Hepatic stellate cell (primary cell): ENCODE data around the gene IPPK.

ENCODE experiments used
- DNase-seq: peaks from one replicate; pipeline ENCODE4 v3.0.0; 2011; ENCODE audit warnings: low spot score

The IPPK gene

GRCh38 chr9:92685022-92685421, 15.1 kb upstream of the IPPK start:
- no peak for DNase-seq

- no peak for DNase-seq
Measured at GRCh38 chr9:92682269-92682668, 12.3 kb upstream of the IPPK start.

GRCh38 chr9:92680166-92681119, 10.5 kb upstream of the IPPK start:
- DNase-seq, result no peak

GRCh38 chr9:92679413-92680165, 9.7 kb upstream of the IPPK start:
- no peak for DNase-seq

GRCh38 chr9:92671323-92671722, 1.4 kb upstream of the IPPK start:
- DNase-seq, result peak; percentile 45

- DNase-seq, result no peak
Measured at GRCh38 chr9:92669527-92669889, 423 bp downstream of the IPPK start.

- DNase-seq, result peak; percentile 88
Measured at GRCh38 chr9:92668746-92669526, 995 bp downstream of the IPPK start.

GRCh38 chr9:92666912-92667532, 2.9 kb downstream of the IPPK start:
- DNase-seq, result no peak

GRCh38 chr9:92666236-92666635, 3.7 kb downstream of the IPPK start:
- no peak for DNase-seq

GRCh38 chr9:92665836-92666235, 4.1 kb downstream of the IPPK start:
- no peak for DNase-seq

GRCh38 chr9:92664394-92665152, 5.4 kb downstream of the IPPK start:
- DNase-seq, result no peak

GRCh38 chr9:92663951-92664350, 6.0 kb downstream of the IPPK start:
- no peak for DNase-seq

- no peak for DNase-seq
Measured at GRCh38 chr9:92663126-92663525, 6.8 kb downstream of the IPPK start.

GRCh38 chr9:92661743-92662142, 8.2 kb downstream of the IPPK start:
- DNase-seq, result no peak

- no peak for DNase-seq
Measured at GRCh38 chr9:92661127-92661526, 8.8 kb downstream of the IPPK start.

- no peak for DNase-seq
Measured at GRCh38 chr9:92660266-92660665, 9.7 kb downstream of the IPPK start.

- DNase-seq, result no peak
Measured at GRCh38 chr9:92659601-92660000, 10.3 kb downstream of the IPPK start.

- DNase-seq, result no peak
Measured at GRCh38 chr9:92658611-92659010, 11.3 kb downstream of the IPPK start.

- DNase-seq, result no peak
Measured at GRCh38 chr9:92658176-92658575, 11.8 kb downstream of the IPPK start.

- DNase-seq, result peak; percentile 33
Measured at GRCh38 chr9:92657296-92658094, 12.4 kb downstream of the IPPK start.
